NCI-H510A (cell line): ENCODE data around the gene EYA2.

Experiments used
- DNase-seq: peaks from one replicate; lab custom pipeline; 2025; lab: John Stamatoyannopoulos, UW

EYA2 gene

DNA sequence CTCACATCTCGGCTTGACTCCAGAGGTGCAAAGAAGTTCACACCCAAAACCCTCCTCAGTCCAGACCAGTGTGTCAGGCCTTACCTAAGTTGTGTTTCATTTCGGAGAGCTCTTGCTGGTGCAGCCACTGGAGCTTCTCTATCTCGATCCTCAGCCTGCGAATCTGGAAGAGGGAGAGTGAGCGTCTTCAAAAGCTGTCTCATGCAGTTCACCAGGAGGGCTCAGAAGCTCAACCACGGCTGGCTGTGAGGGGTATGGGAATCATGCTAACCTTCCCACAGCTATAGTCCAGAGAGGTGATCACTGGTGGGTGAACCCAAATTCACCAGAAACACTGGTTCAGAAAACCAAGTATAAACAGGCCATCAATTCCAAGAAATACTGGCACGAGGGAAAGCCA, 332.5 kb downstream of the EYA2 start:
- DNase-seq = no peak

GRCh38 chr20:47227576-47227975, 332.9 kb downstream of the EYA2 start:
- no peak for DNase-seq

DNA sequence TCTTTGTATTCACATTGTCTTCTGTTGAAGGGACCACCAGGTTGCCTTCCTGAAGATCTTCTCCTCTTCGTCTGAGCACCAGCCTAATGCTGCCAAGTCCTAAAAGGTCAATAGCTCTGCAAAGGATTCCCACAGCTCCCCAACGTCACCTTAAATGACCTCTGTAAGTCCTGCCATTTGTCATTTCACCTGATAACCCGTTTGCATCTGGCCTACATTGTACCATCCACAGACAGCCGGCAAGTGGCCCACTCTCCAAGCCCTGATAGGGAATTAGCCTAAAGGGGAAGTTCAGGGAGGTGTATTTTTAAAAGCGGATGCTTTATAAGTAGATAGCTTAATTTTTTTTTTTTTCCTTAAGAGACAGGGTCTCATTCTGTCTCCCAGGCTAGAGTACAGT, 334.0 kb downstream of the EYA2 start:
- no peak for DNase-seq

- no peak for DNase-seq
Measured at GRCh38 chr20:47230811-47231256, 336.2 kb downstream of the EYA2 start.

DNA sequence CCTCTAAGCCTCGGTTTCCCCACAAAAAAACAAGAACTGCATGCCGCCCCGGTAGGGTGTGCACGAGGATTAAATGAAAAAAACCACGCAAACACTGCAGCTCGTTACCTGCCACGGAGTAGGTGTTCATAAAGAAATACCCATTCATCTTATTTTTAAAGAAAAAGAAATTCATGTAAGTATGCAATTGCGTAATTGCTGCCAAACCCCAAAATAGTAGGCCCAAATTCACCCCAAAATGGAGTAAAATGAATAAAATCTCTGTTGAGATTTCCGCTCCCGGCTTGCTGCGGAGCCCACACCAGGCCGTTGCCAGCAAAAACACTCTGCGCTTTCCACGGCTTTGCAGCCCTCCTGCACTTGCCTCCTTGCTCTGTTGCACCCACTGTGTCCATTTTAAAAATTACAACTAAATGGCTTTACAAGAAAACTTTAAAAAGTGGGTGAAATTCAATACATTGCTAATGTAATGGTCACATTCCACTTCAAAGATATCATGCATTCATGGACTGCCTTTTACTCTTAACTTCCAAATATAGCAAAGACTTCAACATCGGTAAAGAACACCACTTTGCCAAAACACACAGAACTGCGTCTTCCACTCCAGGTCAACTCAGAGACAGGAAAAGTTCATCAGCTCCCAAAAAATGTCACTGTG, 336.9 kb downstream of the EYA2 start:
- DNase-seq = no peak

GRCh38 chr20:47232518-47232917, 337.9 kb downstream of the EYA2 start:
- no peak for DNase-seq

DNA sequence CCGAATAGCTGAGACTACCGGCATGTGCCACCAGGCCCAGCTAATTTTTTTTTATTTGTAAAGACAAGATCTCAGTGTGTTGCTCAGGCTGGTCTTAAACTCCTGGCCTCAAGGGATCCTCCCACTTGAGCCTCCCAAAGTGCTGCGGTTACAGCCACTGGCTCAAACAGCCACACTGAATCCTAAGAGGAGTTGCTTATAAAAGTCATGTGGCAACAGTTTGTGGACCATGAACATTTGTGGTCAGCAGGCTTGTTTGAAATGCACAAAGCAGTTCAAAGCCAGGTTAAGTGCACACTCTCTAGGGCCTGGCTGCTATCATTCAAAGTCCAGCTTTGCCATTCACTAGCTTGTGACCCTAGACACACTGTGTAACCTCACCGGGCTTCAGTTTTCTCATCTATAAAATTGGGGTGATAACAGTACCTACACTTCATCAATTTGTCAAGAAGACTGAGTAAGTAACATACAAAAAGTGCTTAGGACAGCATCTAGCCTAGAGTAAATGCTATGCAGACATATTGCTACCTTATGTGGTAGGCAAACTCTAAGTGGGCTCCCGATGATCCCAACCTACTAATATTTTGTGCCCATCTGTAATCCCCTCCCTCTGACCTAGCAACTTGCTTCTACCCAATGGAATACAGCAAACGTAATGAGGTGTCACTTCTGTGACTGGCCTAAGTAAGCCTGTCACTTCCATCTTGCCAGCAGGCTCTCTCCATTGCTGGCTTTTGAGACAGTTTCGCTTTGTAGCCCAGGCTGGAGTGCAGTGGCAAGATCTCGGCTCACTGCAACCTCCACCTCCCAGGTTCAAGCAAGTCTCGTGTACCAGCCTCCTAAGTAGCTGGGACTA, 338.9 kb downstream of the EYA2 start:
- no peak for DNase-seq

DNA sequence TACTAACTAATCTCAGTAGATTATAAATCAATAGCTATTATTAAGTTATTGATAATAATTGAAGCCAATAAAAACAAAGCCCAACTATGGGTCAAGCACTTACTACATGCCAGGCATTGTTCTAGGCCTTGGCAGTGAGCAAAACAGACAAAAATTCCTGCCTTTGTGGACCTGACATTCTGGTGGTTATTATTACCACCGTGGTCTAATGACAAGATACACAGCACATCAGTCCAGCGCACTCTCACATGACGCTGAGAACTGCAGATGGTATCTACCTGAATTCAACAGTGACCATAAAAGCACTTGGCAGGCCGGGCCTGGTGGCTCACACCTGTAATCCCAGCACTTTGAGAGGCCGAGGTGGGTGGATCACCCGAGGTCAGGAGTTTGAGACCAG, 340.5 kb downstream of the EYA2 start:
- DNase-seq = no peak

DNA sequence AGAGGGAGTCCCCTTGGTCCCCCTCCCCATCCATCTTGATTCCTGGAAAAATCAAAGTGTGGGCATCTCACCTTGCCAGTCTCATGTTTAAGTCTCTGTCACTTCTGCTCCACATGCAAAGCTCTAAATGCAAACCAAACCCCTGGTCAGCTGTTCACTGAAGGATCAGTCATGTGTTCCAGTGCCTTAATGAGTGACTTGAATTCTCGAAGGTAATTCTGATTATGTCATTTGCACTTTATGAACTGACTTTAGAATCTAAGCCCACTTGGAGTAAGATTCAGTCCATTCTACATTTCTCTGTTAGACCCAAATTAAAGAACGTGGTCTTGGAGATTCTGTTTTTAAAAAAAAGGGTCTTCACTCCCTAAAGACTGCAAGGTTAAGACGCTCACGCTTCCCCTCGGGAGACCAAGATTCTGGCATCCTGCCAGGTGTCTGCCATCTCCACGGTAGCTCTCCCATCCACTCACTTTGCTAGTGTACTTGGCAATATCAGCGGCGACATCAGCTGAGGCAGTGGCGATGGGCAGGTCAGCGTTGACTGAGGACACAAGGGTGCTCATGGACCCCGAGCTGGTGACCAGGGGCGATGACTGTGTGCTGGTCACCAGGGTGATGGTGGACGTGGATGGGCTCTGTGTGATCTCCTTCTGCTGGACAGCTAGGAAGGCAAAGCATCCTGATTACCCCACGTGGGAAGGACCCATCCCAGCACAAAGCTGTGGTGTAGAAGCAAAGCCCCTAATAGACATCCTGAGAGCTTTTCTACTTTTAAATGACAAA, 341.4 kb downstream of the EYA2 start:
- DNase-seq = no peak

DNA sequence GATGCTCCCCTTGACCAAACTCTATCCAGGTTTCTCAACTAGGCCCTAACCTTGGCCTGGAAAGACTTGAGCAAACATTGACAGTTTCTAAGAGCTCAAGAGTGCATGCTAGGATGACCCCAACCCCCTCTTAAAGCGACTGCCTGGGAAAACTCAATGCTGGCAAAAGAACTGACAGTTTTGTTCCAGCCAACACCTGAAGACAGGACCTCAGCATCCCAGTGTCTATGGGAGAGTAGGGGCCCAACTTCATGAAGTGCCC, 341.9 kb downstream of the EYA2 start:
- DNase-seq = no peak

DNA sequence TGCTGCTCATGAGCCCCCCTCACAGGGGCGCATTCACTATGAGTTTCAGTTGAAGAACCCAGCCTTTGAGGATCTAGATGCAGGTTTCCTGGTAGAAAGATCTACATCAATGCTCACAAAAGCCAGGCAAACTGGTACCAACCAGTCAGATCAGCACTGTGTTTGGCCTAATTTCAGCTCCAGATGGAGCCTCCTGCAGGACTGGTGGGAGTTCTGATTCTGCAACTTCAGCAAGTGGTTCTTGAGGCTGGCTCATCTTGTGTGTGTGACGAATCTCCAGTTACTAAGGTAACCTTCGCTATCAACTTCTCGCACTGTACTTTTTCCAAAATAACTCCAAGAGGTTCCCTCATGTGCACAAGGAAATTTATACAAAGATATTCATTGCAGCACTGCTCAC, 343.1 kb downstream of the EYA2 start:
- no peak for DNase-seq
